T-helper 1 cell treated with Interleukin-12 subunit alpha and Interleukin-12 subunit beta and Interleukin-4 antibody, amounts not matched to agents 30 μg/mL and 1 μg/mL, for 36 hours (primary cell): Measurements from ENCODE around the gene AJM1.
A peak's percentile ranks its signal among the peaks of the same experiment; 100 is the strongest.
"Not testable (repeated sequence)": the region's sequence is repeated elsewhere in the genome, so short reads cannot be mapped to it uniquely, and the experiment has no call there.

Experiments
- H3K27ac Mint-ChIP-seq: one replicate; pipeline ENCODE4 v1.8.0; 2021; ENCODE audit warnings: mild to moderate bottlenecking, mixed read lengths
- H3K27me3 Mint-ChIP-seq: one replicate; pipeline ENCODE4 v1.8.0; 2021; ENCODE audit warnings: low read depth, mixed read lengths
- H3K36me3 Mint-ChIP-seq: one replicate; pipeline ENCODE4 v1.8.0; 2021; ENCODE audit warnings: low read depth, mixed read lengths
- H3K4me1 Mint-ChIP-seq: one replicate; pipeline ENCODE4 v1.8.0; 2021; ENCODE audit warnings: low read depth, mixed read lengths
- H3K4me3 Mint-ChIP-seq: one replicate; pipeline ENCODE4 v1.8.0; 2021; ENCODE audit warnings: mild to moderate bottlenecking, moderate library complexity, mixed read lengths
- H3K9me3 Mint-ChIP-seq: one replicate; pipeline ENCODE4 v1.8.0; 2021; ENCODE audit warnings: mixed read lengths

AJM1 gene

GRCh38 chr9:136860529-136860928 lies 18.3 kb downstream of the AJM1 start:
- H3K4me1 Mint-ChIP-seq: peaks cover 17% of the 10 kb centered on the region
- no peaks in the 10 kb centered on the region for H3K9me3 Mint-ChIP-seq
- H3K27ac Mint-ChIP-seq: no peak overlapping the region
- no peaks in the 10 kb centered on the region for H3K27me3 Mint-ChIP-seq
- H3K36me3 Mint-ChIP-seq: peaks cover 17% of the 10 kb centered on the region
- H3K4me3 Mint-ChIP-seq: no peak overlapping the region

GRCh38 chr9:136860933-136861873 lies 18.9 kb downstream of the AJM1 start:
- H3K9me3 Mint-ChIP-seq: no peaks in the 10 kb centered on the region
- H3K4me1 Mint-ChIP-seq: peaks cover 17% of the 10 kb centered on the region
- no peaks in the 10 kb centered on the region for H3K27me3 Mint-ChIP-seq
- H3K27ac Mint-ChIP-seq: no peak overlapping the region
- H3K36me3 Mint-ChIP-seq: peaks cover 17% of the 10 kb centered on the region
- H3K4me3 Mint-ChIP-seq: no peak overlapping the region

- Mint-ChIP-seq H3K4me3 (no peak overlapping the region), H3K36me3 (peaks cover 17% of the 10 kb centered on the region), H3K27ac (no peak overlapping the region), H3K4me1 (peaks cover 17% of the 10 kb centered on the region), H3K9me3 (no peaks in the 10 kb centered on the region), H3K27me3 (no peaks in the 10 kb centered on the region)
These were observed 19.7 kb downstream of the AJM1 start for GRCh38 chr9:136861874-136862457.

GRCh38 chr9:136862849-136863622 lies 20.8 kb downstream of the AJM1 start:
- H3K27me3 Mint-ChIP-seq: no peaks in the 10 kb centered on the region
- H3K36me3 Mint-ChIP-seq: peaks cover 17% of the 10 kb centered on the region
- no peaks in the 10 kb centered on the region for H3K9me3 Mint-ChIP-seq
- H3K4me3 Mint-ChIP-seq: no peak overlapping the region
- peaks cover 17% of the 10 kb centered on the region for H3K4me1 Mint-ChIP-seq
- no peak overlapping the region for H3K27ac Mint-ChIP-seq

- no peaks in the 10 kb centered on the region for H3K27me3 Mint-ChIP-seq
- peak overlapping the region; percentile 71 for H3K27ac Mint-ChIP-seq
- no peak overlapping the region for H3K4me3 Mint-ChIP-seq
- H3K9me3 Mint-ChIP-seq: no peaks in the 10 kb centered on the region
- H3K4me1 Mint-ChIP-seq: peaks cover 17% of the 10 kb centered on the region
- H3K36me3 Mint-ChIP-seq: peaks cover 20% of the 10 kb centered on the region
These were observed 21.5 kb downstream of the AJM1 start for GRCh38 chr9:136863623-136864273.

- peak overlapping the region; percentile 84 for H3K4me3 Mint-ChIP-seq
- H3K27me3 Mint-ChIP-seq: no peaks in the 10 kb centered on the region
- H3K9me3 Mint-ChIP-seq: no peaks in the 10 kb centered on the region
- peaks cover 22% of the 10 kb centered on the region for H3K4me1 Mint-ChIP-seq
- H3K27ac Mint-ChIP-seq: peak overlapping the region; percentile 74
- H3K36me3 Mint-ChIP-seq: peaks cover 20% of the 10 kb centered on the region
These were observed 22.9 kb downstream of the AJM1 start for GRCh38 chr9:136865041-136865767.

- H3K27me3 Mint-ChIP-seq: no peaks in the 10 kb centered on the region
- H3K4me1 Mint-ChIP-seq: peaks cover 20% of the 10 kb centered on the region
- peak overlapping the region; percentile 84 for H3K4me3 Mint-ChIP-seq
- no peaks in the 10 kb centered on the region for H3K9me3 Mint-ChIP-seq
- H3K27ac Mint-ChIP-seq: peak overlapping the region; percentile 74
- peaks cover 20% of the 10 kb centered on the region for H3K36me3 Mint-ChIP-seq
These were observed 23.5 kb downstream of the AJM1 start for GRCh38 chr9:136865768-136866103.

GRCh38 chr9:136866898-136867421 lies 24.7 kb downstream of the AJM1 start:
- not testable (repeated sequence) for H3K27me3 Mint-ChIP-seq, H3K9me3 Mint-ChIP-seq
- Mint-ChIP-seq H3K27ac (peak overlapping the region; percentile 70), H3K4me1 (peaks cover 20% of the 10 kb centered on the region), H3K4me3 (peak overlapping the region; percentile 73), H3K36me3 (peaks cover 17% of the 10 kb centered on the region)

- Mint-ChIP-seq H3K4me1 (peaks cover 19% of the 10 kb centered on the region), H3K9me3 (peaks cover 7% of the 10 kb centered on the region), H3K27ac (peak overlapping the region; percentile 67), H3K27me3 (no peaks in the 10 kb centered on the region), H3K36me3 (peaks cover 16% of the 10 kb centered on the region), H3K4me3 (peak overlapping the region; percentile 46)
These were observed 25.2 kb downstream of the AJM1 start for GRCh38 chr9:136867480-136867879.

- Mint-ChIP-seq H3K27ac (no peak overlapping the region), H3K4me3 (peak overlapping the region; percentile 46), H3K36me3 (peaks cover 16% of the 10 kb centered on the region), H3K27me3 (no peaks in the 10 kb centered on the region), H3K9me3 (peaks cover 12% of the 10 kb centered on the region), H3K4me1 (peaks cover 19% of the 10 kb centered on the region)
These were observed 25.6 kb downstream of the AJM1 start for GRCh38 chr9:136867917-136868316.

GRCh38 chr9:136868644-136869043 lies 26.4 kb downstream of the AJM1 start:
- Mint-ChIP-seq H3K27ac (peak overlapping the region; percentile 27), H3K4me1 (peaks cover 18% of the 10 kb centered on the region), H3K4me3 (peak overlapping the region; percentile 57), H3K9me3 (peaks cover 12% of the 10 kb centered on the region), H3K36me3 (peaks cover 12% of the 10 kb centered on the region), H3K27me3 (no peaks in the 10 kb centered on the region)

GRCh38 chr9:136869611-136870010 lies 27.3 kb downstream of the AJM1 start:
- Mint-ChIP-seq H3K4me1 (peaks cover 11% of the 10 kb centered on the region), H3K9me3 (peaks cover 12% of the 10 kb centered on the region)
- not testable (repeated sequence) for H3K36me3 Mint-ChIP-seq, H3K27ac Mint-ChIP-seq, H3K27me3 Mint-ChIP-seq, H3K4me3 Mint-ChIP-seq

GRCh38 chr9:136875155-136875554 lies 32.9 kb downstream of the AJM1 start:
- peaks cover 12% of the 10 kb centered on the region for H3K9me3 Mint-ChIP-seq
- no peaks in the 10 kb centered on the region for H3K36me3 Mint-ChIP-seq
- no peak overlapping the region for H3K27ac Mint-ChIP-seq
- H3K4me3 Mint-ChIP-seq: no peak overlapping the region
- H3K4me1 Mint-ChIP-seq: peaks cover 4% of the 10 kb centered on the region
- no peaks in the 10 kb centered on the region for H3K27me3 Mint-ChIP-seq
